Retinal pigment epithelial cell (primary cell): ENCODE results near the gene SPDYE6.
A peak's percentile ranks its signal among the peaks of the same experiment; 100 is the strongest.
"Not testable (repeated sequence)": the region's sequence is repeated elsewhere in the genome, so short reads cannot be mapped to it uniquely, and the experiment has no call there.

ENCODE experiments used
- DNase-seq: peaks from one replicate; pipeline ENCODE4 v3.0.0-alpha.2; 2010; ENCODE audit warnings: low read depth
- H3K4me3 ChIP-seq: 2 replicates; pipeline ENCODE4 v1.5.1; 2011; ENCODE audit warnings: mild to moderate bottlenecking, low read length, control low read depth, moderate library complexity
- CTCF ChIP-seq: conservative IDR thresholded peaks from 2 replicates; pipeline ENCODE4 v1.5.1; 2011; ENCODE audit warnings: low read depth, low read length, control low read depth, inconsistent platforms

SPDYE6 gene

GRCh38 chr7:102395873-102396709 is 39.8 kb upstream of the SPDYE6 start, which contains the start of gene PRKRIP1:
TSS of gene PRKRIP1 (plus strand) at chr7:102396363. CDS start at chr7:102396412, 49 bp downstream.
- TF ChIP-seq CTCF = no peak
- peak; percentile 78 for DNase-seq
- peak within 1 kb of the TSS; percentile 97 for H3K4me3 ChIP-seq

- TF ChIP-seq CTCF = no peak
- no peak for DNase-seq
- H3K4me3 ChIP-seq = peak overlapping the region; percentile 97
These were observed 39.3 kb upstream of the SPDYE6 start for GRCh38 chr7:102395592-102395872.

DNA sequence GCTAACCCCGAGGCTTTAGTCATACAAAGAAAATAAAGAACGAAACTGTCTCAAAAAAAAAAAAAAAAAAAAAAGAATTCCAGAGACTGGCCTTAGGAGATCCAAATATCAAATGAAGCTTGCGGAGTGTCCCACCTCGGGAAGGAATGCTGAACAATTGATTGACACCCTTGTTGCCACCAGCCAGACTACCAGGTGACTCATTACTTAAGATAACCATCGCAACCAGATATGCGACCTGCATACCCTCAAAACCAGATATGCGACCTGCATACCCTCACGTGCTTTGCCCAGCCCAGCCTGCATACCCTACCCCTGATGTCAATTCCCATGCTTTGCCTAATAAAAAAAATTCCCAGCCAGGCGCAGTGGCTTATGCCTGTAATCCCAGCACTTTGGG is 37.2 kb upstream of the SPDYE6 start:
- H3K4me3 ChIP-seq = no peak overlapping the region
- TF ChIP-seq CTCF = no peak
- peak; percentile 88 for DNase-seq

- DNase-seq = no peak
- H3K4me3 ChIP-seq = no peak overlapping the region
- TF ChIP-seq CTCF = no peak
These were observed 36.1 kb upstream of the SPDYE6 start for GRCh38 chr7:102392330-102392729.

DNA sequence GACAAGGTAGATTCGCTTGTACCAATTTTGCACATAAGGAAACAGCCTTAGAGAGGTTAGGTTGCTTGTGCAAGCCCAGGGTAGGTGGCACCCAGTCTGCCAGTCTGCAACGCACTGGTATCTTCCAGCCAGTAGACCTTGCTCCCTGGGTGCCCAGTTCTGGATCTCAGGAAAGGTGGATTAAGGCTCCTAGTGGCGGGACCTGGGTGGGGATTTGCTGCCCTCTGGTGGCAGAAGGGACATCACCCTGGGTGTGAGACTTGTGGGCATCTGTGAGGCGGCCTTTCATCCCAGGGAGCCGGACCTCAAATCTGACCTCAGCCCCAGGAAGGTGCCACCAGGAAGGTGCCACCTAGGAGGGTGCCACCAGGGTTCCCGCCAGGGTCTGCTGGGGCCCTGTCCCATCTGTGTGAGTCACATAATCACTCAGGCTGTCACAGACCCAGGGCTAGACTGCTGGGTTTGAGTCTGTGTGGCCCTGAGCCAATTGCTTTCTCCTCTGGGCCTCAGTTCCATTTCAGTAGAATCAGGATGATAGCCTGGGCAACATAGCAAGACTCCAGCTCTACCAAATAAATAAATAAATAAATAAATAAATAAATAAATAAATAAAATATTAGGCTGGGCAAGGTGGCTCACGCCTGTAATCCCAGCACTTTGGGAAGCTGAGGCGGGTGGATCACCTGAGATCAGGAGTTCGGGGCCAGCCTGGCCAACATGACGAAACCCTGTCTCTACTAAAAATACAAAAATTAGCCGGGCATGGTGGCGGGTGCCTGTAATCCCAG is 34.6 kb upstream of the SPDYE6 start:
- peak; percentile 90 for TF ChIP-seq CTCF

DNA sequence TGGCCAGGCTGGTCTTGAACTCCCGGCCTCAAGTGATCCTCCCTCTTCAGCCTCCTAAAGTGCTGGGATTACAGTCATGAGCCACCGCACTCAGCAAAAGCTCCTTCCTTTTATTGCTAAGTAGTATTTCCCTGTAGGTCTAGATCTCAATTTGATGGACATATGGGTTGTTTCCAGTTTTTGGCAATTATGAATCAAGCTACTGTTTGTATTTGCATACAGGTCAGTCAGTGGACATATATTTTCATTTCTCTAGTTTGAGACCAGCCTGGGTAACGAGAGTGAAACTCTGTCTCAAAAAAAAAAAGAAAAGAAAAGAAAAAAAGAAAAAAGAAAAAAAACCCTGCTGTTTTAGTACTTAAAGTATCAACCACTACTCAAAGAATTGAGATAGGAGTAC is 33.6 kb upstream of the SPDYE6 start:
- no peak for DNase-seq
- H3K4me3 ChIP-seq = no peak overlapping the region
- TF ChIP-seq CTCF = no peak

More for the DNA sequence above, 34.6 kb upstream of the SPDYE6 start:
- no peak for DNase-seq
- no peak overlapping the region for H3K4me3 ChIP-seq

- TF ChIP-seq CTCF = no peak
- no peak overlapping the region for H3K4me3 ChIP-seq
- no peak for DNase-seq
These were observed 30.8 kb upstream of the SPDYE6 start for GRCh38 chr7:102387064-102387463.

DNA sequence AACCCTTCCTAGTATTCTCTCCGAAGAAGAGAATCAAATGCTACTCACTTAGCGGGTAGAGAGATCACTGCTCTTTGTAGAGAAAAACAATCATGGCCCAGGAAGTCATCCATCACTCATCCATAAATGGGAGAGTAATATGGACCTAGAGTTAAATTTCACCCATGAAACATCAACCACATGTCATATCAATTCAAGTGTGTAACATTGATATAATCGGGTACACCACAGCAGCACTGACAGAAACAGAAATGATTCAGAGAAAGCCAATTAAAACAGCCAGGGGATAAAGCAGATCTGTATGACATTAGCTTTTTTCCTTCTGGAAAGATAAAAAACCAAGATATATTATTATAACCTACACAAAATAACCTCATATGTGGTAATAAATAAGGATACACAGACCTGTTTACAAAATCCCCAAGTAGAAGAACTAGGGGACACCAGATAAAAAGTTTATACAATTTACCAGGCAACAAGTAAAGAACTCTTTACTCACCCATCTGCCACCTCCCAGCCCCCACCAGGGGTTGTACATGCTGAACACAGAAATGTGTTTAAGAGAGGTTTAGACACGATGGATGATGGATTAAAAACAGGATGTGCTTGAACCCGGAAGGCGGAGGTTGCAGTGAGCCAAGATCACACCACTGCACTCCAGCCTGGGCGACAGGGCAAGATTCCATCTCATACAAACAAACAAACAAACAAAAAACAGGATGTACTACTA is 25.6 kb upstream of the SPDYE6 start:
- DNase-seq, H3K4me3 ChIP-seq: not testable (repeated sequence)

- H3K4me3 ChIP-seq, DNase-seq: not testable (repeated sequence)
These were observed 24.6 kb upstream of the SPDYE6 start for GRCh38 chr7:102380837-102381236.
